Stimulated activated CD8-positive, alpha-beta memory T cell treated with anti-CD3 and anti-CD28 coated beads, Interleukin-12 subunit alpha, Interleukin-12 subunit beta, amount 100 ng/mL, for 4 hours (primary cell): Measurements from ENCODE around the gene GSTM1.

Experiments used
- DNase-seq: peaks from one replicate; pipeline ENCODE4 v3.0.0-alpha.2; 2020; ENCODE audit warnings: low read depth

Gene GSTM1

GRCh38 chr1:109726728-109727373 lies 39.2 kb downstream of the GSTM1 start:
- DNase-seq = no peak

DNA sequence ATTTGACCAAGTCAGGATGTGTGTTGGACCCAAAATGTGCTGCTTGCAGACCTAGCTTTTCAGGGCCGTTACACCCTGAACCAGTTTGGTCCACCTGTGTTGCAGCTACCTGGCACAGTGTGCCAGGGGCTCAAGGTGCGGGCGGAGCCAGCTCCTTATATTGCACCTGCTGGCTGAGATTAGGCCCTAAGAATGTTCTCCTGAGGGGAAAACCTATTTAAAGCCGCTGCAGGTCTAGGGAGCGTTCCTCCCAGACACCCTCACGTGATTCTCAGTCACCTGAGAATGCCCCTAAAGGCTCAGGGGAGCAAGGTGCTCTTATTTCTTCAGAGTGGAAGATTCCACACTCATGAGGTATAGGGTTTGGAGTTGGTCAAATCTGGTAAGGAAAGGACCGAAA lies 41.3 kb downstream of the GSTM1 start:
- DNase-seq = no peak

DNA sequence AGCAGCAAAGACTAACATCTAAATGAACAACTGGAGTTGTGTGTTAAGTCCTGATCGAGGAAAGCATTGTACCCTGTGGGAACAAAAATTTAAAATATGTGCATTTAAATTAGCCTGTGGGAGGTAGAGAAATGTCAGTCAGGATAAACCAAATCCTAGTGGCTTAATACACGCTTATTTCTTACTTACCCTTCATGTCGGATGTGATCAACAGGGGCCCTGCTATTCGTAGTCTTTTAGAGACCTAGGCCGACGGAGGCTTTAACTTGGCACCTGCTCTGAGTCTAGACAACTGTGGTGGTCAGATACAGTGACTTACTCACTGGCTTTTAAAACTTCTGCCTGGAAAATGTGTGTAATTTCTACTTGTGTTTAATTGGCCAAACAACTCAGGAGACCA lies 43.0 kb downstream of the GSTM1 start:
- no peak for DNase-seq

- no peak for DNase-seq
Measured at GRCh38 chr1:109732390-109732881, 44.8 kb downstream of the GSTM1 start.

GRCh38 chr1:109733236-109733870 lies 45.7 kb downstream of the GSTM1 start:
- DNase-seq = no peak

DNA sequence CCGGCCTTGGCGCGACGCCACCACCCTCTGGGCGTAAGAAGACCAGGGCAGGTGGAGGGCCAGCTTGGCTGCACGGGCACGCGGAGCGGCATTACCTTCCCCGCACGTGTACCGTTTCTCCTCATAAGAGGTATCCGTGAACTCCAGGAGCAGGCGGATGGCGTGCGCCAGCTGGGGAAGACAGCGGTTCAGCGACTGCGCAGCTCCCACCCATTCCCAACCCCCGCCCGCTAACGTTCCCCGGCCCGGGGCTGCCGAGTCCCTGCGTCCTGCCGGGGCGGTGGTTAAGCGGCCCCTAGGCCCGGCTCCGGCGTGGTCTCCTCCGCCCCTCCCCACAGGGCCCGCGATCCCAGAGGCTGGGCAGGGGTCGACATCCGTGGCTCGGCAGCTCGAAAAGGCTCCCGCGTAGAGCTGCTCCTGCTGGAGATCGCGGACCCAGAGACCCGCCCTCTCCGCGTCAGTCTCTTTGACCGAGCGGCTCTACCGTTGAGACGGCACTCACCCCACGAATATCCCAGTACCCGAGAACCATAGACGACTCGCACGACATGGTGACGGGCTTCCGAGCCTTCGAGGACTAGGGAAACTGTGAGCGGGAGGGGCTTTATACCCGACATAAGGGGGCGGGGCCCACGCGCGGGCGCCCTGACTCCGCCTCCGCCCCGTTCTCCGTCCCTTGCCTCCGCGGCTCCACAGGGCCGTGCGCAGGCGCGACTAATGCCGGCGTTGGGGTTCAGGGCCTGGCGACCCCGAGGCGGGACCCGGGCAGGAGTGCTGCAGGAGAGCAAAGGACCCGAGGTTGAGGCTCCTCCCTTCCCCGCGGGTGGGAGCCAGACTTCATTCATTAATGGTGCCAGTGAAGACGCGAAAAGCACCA lies 52.4 kb downstream of the GSTM1 start:
- peak; percentile 77 for DNase-seq

DNA sequence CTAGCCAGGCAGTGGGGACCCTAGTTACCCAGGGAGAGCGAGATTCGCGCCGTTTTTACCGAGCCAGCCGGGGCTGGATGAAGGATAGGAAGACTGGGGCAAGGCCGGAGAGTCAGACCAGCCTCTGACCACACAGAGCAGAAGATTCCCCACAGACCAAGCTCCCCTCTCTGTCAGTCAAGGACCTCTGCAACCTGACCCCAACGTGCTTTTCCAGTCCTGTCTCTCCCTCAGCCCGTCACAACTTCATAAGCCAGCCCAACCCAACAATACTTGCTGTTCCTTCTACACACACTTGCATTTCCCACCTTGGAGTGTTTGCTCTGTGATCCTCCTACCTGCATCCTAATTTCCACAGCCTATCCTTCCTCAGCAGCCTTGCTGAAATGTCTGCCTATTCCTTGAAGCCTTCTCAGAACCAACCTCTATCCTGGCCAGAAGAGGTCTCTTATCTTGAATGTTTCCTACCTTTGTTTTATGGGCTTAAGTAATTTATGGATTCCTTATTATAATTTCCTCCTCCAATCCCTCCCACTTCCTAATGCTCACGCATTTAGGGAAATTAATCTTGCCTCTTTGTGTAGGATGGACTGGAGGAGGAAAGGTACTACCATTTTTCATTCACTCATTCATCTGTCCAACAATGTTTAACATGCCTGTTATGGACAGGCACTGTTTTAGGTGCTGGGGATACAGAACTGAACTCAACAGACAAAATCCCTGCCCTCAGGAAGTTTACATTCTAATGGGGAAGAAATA lies 53.2 kb downstream of the GSTM1 start, which contains the start of gene GSTM3:
Gene GSTM3 (minus strand): TSS at position 424 of the 759 bp plus-strand sequence. CDS start 751 bp downstream, outside the sequence.
- DNase-seq = no peak
